HepG2 (cell line): ENCODE measurements around the gene CCRL2. TPM values are rescaled to one million over a fixed set of nuclear protein-coding genes. Genes with fewer than 3 reads are reported as not detected.

Source experiments
- ATAC-seq: fragments of 200-7000 bp; cut with Tn5 transposase; 3 replicates; pipeline ENCODE4 v1.9.1; 2020; ENCODE audit warnings: mild to moderate bottlenecking, moderate library complexity
- BruUV-seq: library from RNA; stranded (reverse); fragments of 400-500 nt; replicated peaks from 2 replicates; lab custom pipeline; 2021; lab: Mats Ljungman, UMichigan
- CTCF ChIA-PET: fragments of 300-600 bp; formaldehyde crosslinking; extraction: SDS; loops from one replicate; lab custom pipeline; 2021; ENCODE audit warnings: low total read pairs, inconsistent platforms, low intra/inter-chr PET ratio; lab: Yijun Ruan, JAX
- POLR2A ChIA-PET: fragments of 350-600 bp; sonication (Branson Sonifier 250); formaldehyde crosslinking; loops from one replicate; lab custom pipeline; 2020; ENCODE audit warnings: antibody characterized with exemption, inconsistent platforms; lab: Yijun Ruan, JAX
- DNase-seq: peaks from one replicate; pipeline ENCODE4 v3.0.0-alpha.2; 2015; ENCODE audit warnings: low spot score
- FAIRE-seq: peaks from 3 replicates; lab custom pipeline; 2011; peaks lifted over from hg19 to GRCh38; lab: Jason Lieb, UNC
- H2AFZ ChIP-seq: one replicate; pipeline ENCODE4 v1.6.1; 2011; ENCODE audit warnings: low read length, inconsistent platforms
- H3K27ac ChIP-seq: fragments of 300-600 bp; 3 replicates; pipeline ENCODE4 v1.8.0; 2011; ENCODE audit warnings: mixed run types, mild to moderate bottlenecking, mixed read lengths, low read length, inconsistent platforms; ENCODE audit not compliant: insufficient read depth; ENCODE audit errors: extremely low read length
- H3K27me3 ChIP-seq, 2 experiments: fragments of 200-600 bp in 1 of 2; 2 replicates in 1 of 2; 3 replicates in 1 of 2; pipeline versions ENCODE4 v1.6.0 to v1.8.0; 2011; ENCODE audit warnings: low read length in 2 of 2, mild to moderate bottlenecking in 2 of 2, moderate library complexity in 2 of 2, inconsistent platforms in 1 of 2; ENCODE audit not compliant: insufficient read depth in 2 of 2, control insufficient read depth in 1 of 2
- H3K36me3 ChIP-seq, 2 experiments: fragments of 200-600 bp in 1 of 2; replicated peaks in 1 of 2; 2 replicates in 1 of 2; 3 replicates in 1 of 2; pipeline versions ENCODE4 v1.5.1 to v1.8.0; 2011; ENCODE audit warnings: low read length in 2 of 2, inconsistent platforms in 1 of 2; ENCODE audit not compliant: insufficient read depth in 2 of 2, control insufficient read depth in 1 of 2
- H3K4me1 ChIP-seq: 2 replicates; pipeline ENCODE4 v1.5.1; 2012; ENCODE audit warnings: low read length, inconsistent platforms; ENCODE audit not compliant: insufficient read depth
- H3K4me2 ChIP-seq: 2 replicates; pipeline ENCODE4 v1.6.0; 2011; ENCODE audit warnings: low read depth, low read length, inconsistent platforms
- H3K4me3 ChIP-seq, 3 experiments: fragments of 200-600 bp in 1 of 3; sonication (generic), shearing (Covaris generic) in 1 of 3; replicated peaks in 1 of 3; 2 replicates each; pipeline ENCODE4 v1.5.1; 2011 to 2016; ENCODE audit warnings: low read length in 3 of 3, inconsistent platforms in 2 of 3, low read depth in 2 of 3, mild to moderate bottlenecking in 2 of 3, control low read depth in 1 of 3, mixed read lengths in 1 of 3; ENCODE audit not compliant: insufficient read depth in 1 of 3
- H3K79me2 ChIP-seq: one replicate; pipeline ENCODE4 v1.6.1; 2011; ENCODE audit warnings: low read length, inconsistent platforms; ENCODE audit not compliant: insufficient read depth
- H3K9ac ChIP-seq: 2 replicates; pipeline ENCODE4 v1.6.0; 2011; ENCODE audit warnings: mild to moderate bottlenecking, low read depth, low read length, inconsistent platforms; ENCODE audit not compliant: insufficient read depth
- H3K9me3 ChIP-seq: 2 replicates; pipeline ENCODE4 v1.5.1; 2012; ENCODE audit warnings: mild to moderate bottlenecking, low read length
- H4K20me1 ChIP-seq: 2 replicates; pipeline ENCODE4 v1.6.0; 2011; ENCODE audit warnings: inconsistent platforms, mild to moderate bottlenecking, low read length, moderate library complexity; ENCODE audit not compliant: insufficient read depth
- ARID5B ChIP-seq: IDR thresholded peaks from 2 replicates; pipeline ENCODE4 v1.4.0; 2020; ENCODE audit warnings: mild to moderate bottlenecking, missing genetic modification reagents
- CEBPB ChIP-seq: IDR thresholded peaks from 2 replicates; pipeline ENCODE4 v1.6.1; 2011; ENCODE audit warnings: low read depth, low read length, improper control_type of control experiment, borderline replicate concordance
- WGBS: methylation state at CpG from one replicate; pipeline ENCODE4 v1.1.6; 2017; ENCODE audit warnings: low lambda C conversion rate; 5-methylcytosine and 5-hydroxymethylcytosine counted together
- in situ Hi-C: cut with HindIII; loops from 2 replicates; pipeline ENCODE4 v1.10.0; 2017; ENCODE audit warnings: low pct_unique_long_range_greater_than_20kb; ENCODE audit not compliant: extremely low pct_ligation_motif_present
- intact Hi-C: fragments of 100-400 bp; cut with micrococcal nuclease; formaldehyde crosslinking; loops from one replicate; pipeline ENCODE4 v1.10.0; 2022; ENCODE audit not compliant: unreplicated experiment
- polyA plus RNA-seq, 8 experiments: library from polyadenylated mRNA; depleted of rRNA in 3 of 8; stranded (reverse) in 7 of 8; unstranded in 1 of 8; fragments of >200 nt; fragmentation: Illumina TruSeq in 4 of 8; extraction: Trizol in 4 of 8; gene quantifications; 2 replicates each; pipeline versions ENCODE4 v1.2.1 to v1.2.3, GENCODE V29; 2011 to 2016; ENCODE audit warnings: low read depth in 4 of 8, missing spikeins in 1 of 8, mixed read lengths in 1 of 8; ENCODE audit not compliant: insufficient read depth in 1 of 8
- total RNA-seq, 5 experiments: library from RNA; depleted of rRNA; stranded (reverse); fragments of >200 nt; fragmentation: Illumina TruSeq; extraction: Trizol; gene quantifications; 2 replicates each; pipeline ENCODE4 v1.2.3, GENCODE V29; 2016; ENCODE audit warnings: low read depth in 1 of 5

Gene CCRL2
- total and polyA plus RNA-seq, 2 of the 13 experiments (the other 11 are each of a cell fraction or from before 2014, with no cell fraction given) = not detected

- Histone ChIP-seq H3K79me2 (no peaks in the 10 kb centered on the region), H3K27ac (no peak overlapping the region), H2AFZ (no peak overlapping the region)
These were observed 11.8 kb upstream of the CCRL2 start for GRCh38 chr3:46395210-46395661.

More at GRCh38 chr3:46395210-46395661, 11.8 kb upstream of the CCRL2 start:
- POLR2A ChIA-PET = no interaction called here
- WGBS = 28% methylated on average over 6 of the region's 6 CpGs
- Histone ChIP-seq H3K27me3 (peaks cover 0 to 9% of the 10 kb centered on the region in 2 experiments; a peak in 1 of 5 replicates), H3K9ac (no peak overlapping the region), H3K9me3 (no peaks in the 10 kb centered on the region), H3K4me3 (no peak overlapping the region)
- ATAC-seq (peak; percentile 65), FAIRE-seq (no peak)
- intact Hi-C loops (no loop called here), in situ Hi-C loops (no loop called here)
- CTCF ChIA-PET = no interaction called here
- TF ChIP-seq CEBPB (peak; percentile 54; the same call in 1 of the 2 replicates), ARID5B (no peak)
- TF ChIP-seq, all 625 proteins: peak for 1
- Histone ChIP-seq H3K4me1 (no peaks in the 10 kb centered on the region), H4K20me1 (no peaks in the 10 kb centered on the region), H3K4me2 (no peak overlapping the region), H3K36me3 (no peaks in the 10 kb centered on the region)
- no TSS peak for BruUV-seq
- DNase-seq = no peak
